GM04503 (cell line): Measurements from ENCODE around the gene VCPKMT.

Source experiments
- DNase-seq: peaks from one replicate; pipeline ENCODE4 v3.0.0-alpha.2; 2012; ENCODE audit warnings: low read depth

VCPKMT gene

DNA sequence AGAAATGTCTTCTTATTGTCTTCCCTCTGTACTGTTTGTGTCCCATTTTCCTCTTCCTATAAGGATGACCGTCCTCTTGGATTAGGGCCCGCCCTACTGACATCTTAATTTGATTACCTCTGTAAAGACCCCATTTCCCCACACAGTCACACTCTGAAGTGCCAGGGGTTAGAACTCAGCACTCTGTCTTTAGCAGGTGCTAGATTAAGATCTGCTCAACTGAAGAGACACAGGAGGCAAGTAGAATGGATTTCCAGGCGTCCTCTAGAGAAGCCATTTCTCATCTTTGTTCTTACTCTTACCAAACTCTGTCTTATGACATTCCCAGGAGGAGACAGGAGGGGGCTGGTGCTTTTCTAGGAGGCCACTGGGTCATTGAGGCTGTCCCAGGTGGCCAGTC, 50.8 kb downstream of the VCPKMT start:
- DNase-seq, result no peak

DNA sequence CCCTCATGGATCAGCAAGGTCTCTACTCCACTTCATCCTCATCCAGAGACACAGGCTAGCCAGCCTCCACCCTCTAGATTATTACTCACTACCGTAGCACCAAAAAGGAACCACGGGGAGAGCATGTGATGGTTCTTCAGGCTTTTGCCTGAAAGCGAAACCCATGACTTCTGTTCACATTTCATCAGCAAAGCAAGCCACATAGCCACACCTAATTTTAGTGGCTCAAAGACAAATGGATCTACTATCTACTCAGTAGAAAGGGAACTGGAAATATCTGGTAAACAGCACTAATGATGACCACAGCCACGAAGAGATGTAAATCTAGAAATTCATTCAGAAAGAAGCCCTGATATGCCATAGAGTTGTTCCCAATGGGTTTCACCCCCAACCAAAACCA, 51.4 kb downstream of the VCPKMT start:
- no peak for DNase-seq

DNA sequence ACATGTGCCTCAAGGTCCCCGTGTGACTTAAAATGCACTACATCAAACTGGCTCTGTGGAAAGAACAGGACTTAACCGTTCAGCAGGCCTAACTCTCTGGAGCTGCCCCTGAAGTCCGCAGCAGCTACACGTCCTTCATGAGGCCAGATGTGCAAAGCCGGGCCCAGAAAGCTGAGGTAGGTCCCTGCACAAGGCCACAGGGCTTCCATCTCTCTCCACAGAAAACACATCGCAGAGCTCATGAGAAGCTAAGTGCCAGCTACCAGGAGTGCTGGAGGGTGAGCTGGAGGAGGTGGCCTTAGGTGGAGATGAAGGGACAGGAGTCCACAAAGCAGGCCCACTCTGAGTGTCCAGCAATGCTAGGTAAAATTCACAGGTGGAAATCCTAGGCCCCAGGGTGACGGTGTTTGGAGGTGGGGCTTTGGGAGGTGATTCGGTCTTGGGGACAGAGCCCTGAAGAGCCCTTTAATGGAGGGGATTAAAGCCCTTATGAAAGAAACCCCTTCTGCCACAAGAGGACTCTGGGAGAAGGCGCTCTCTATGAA, 52.4 kb downstream of the VCPKMT start:
- no peak for DNase-seq

DNA sequence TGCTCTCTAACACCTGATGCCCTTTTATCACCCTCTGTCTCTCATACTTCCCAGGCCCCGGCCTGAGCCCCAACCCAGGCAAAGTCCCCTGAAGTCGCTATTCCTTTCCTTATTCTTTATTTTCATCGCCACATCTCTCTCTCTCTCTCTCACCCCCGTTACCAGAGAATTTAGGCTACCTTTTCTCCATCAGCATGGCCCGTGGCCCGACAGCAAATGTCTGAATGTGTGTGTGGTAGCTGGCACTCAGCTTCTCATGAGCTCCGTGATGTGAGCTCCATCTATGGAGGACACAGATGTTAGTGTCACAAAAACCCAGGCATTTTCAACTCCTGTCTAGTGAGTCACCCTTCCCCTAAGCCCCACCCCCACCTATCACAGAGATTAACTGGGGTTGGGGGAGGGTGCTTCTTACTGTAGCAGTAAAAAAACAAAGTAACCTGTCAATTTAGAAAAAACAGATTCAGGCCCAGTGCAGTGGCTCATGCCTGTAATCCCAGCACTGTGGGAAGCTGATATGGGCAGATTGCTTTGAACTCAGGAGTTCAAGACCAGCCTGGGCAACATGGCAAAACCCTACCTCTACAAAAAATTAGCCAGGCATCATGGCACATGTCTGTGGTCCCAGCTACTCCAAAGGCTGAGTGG, 53.8 kb downstream of the VCPKMT start:
- no peak for DNase-seq

DNA sequence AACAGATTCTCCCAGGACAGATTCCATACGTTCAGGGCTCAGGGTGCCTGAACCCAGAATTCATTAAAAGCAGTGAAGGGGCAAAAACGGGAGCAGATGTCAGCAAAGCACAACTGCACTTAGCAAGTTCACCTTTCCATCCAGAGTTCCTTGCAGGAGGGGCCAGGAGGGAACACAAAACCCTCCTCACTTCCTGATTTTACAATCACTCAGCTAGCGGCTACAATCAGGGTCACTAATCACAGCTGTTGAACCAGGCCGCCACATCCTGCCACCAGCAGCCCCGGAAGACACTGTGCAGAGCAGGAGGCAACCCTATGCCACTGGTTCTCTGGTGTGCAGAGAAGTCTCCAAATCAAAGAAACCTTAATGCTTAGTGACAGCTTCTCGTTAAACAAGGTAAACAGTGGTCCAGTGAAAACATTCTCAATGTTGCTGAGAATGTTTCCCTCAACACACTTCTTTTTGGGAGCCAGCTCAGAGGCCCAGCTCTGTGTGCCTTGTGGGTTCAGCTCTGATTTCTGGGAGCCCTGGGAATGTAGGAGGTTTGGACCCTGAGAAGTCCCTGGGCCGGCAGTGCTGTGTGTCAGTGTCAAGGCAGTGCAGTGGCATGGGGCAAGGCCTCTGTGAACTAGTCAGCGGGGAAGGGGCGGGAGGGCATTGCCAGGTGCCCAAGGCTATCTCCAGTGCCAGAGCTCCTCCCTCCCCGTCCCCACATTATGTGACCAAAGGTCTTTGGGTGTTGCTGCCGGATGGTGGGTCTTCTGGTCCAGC, 54.5 kb downstream of the VCPKMT start:
- no peak for DNase-seq

DNA sequence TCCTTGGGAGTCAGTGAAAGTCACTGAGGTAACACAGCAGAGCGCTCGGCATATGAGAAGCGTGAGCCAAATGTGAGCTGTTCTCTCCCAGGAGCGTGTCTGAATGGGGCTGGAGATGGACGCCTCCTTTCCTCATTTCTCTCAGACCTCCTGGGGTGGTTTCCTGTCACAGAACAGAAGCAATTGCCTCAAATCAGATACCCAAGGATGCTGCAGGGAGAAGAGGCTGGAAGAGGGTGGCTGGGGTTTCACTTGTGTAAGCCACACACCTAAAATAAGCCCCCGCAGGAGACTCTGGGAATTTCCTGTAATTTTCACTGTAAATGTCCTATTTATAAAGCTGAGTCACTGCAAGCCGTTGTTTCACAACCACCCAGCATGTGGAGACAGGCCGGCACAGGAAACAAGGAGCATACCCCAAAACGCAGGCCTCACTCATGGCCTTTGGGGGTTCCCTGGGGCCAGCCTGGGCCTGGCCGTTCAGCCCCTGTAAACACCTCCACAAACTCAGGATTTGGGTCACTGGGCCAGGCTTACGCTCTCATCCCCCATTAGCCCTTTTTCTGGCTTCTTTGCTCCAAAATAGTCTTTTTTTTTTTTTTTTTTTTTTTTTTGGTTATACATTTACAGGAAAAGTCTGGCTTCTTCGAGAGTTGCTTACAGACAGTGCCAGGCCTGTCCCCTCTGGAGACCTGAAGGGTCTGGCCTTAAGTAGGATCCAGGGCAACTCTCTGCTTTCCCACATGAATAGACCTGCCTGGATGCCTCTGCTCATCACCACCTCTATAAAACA, 55.3 kb downstream of the VCPKMT start:
- peak; percentile 83 for DNase-seq

DNA sequence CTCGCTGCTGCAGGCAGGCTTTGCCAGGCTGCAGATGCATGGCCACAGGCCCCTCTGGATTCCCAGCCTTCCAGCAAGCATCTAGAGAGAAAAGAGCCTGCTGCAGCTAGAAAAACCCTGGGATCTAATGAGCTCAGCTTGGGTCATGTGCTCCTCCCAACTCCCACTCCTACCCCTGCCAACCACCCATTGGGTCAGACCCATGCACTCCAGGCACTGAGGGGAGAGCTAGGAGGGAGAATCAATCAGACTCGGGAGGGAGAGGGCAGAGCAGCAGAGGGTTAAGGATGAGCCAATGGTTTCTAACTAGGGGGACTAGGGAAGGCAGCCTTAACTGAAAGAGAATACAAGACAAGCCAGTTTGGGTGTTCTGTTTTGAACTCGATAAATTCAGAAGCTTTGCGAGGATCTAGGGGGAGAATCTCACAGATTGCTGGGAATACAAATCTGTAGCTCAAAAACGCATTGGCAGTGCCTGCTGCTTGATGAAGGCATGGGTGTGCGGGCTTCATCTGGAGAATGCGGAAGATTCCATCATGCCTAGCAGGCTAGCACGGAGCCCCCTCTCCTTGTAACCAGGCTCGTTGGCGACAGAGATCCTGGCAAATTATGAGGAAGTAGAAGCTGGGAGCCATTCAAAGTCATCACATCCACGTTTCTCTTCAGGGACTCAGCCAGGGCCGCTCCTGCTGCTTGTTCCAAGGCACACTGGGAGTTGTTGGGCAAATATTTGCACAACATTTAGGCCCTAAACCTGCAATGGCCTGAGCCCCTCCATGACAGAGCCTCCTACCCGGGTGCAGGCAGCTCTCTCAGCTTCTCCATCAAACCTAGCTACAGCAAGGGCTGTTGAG, 56.4 kb downstream of the VCPKMT start:
- no peak for DNase-seq
